Skeletal muscle satellite cell (primary cell): ENCODE data around the gene VAV2.

Experiments
- H3K27me3 ChIP-seq: 2 replicates; pipeline ENCODE4 v1.7.0; 2013; ENCODE audit warnings: low read length; ENCODE audit not compliant: control insufficient read depth, insufficient read depth
- H3K36me3 ChIP-seq: 2 replicates; pipeline ENCODE4 v1.7.0; 2013; ENCODE audit warnings: mild to moderate bottlenecking, control low read depth, low read length; ENCODE audit not compliant: insufficient read depth
- H3K4me1 ChIP-seq: 2 replicates; pipeline ENCODE4 v1.7.0; 2013; ENCODE audit warnings: low read length; ENCODE audit not compliant: control insufficient read depth, insufficient read depth
- H3K4me2 ChIP-seq: 2 replicates; pipeline ENCODE4 v1.7.0; 2013; ENCODE audit warnings: mild to moderate bottlenecking, low read length
- H3K4me3 ChIP-seq: 2 replicates; pipeline ENCODE4 v1.7.0; 2013; ENCODE audit warnings: low read length
- H3K9ac ChIP-seq: 2 replicates; pipeline ENCODE4 v1.7.0; 2013; ENCODE audit warnings: mild to moderate bottlenecking, low read depth, low read length, moderate library complexity
- H3K9me3 ChIP-seq: replicated peaks from 2 replicates; pipeline ENCODE4 v1.7.0; 2013; ENCODE audit warnings: mild to moderate bottlenecking, control low read depth, low read length

VAV2 gene

GRCh38 chr9:133806623-133807010 lies 185.5 kb downstream of the VAV2 start:
- H3K27me3 ChIP-seq = no peaks in the 10 kb centered on the region
- no peak overlapping the region for H3K4me2 ChIP-seq
- H3K9me3 ChIP-seq = no peaks in the 10 kb centered on the region
- peaks cover 4% of the 10 kb centered on the region for H3K4me1 ChIP-seq
- H3K9ac ChIP-seq = no peak overlapping the region
- no peak overlapping the region for H3K4me3 ChIP-seq
- peaks cover 22% of the 10 kb centered on the region for H3K36me3 ChIP-seq

- no peaks in the 10 kb centered on the region for H3K27me3 ChIP-seq
- H3K36me3 ChIP-seq = peaks cover 25% of the 10 kb centered on the region
- peaks cover 4% of the 10 kb centered on the region for H3K4me1 ChIP-seq
- no peak overlapping the region for H3K4me2 ChIP-seq
- no peaks in the 10 kb centered on the region for H3K9me3 ChIP-seq
- H3K9ac ChIP-seq = no peak overlapping the region
- no peak overlapping the region for H3K4me3 ChIP-seq
Measured at GRCh38 chr9:133805876-133806622, 186.1 kb downstream of the VAV2 start.

- Histone ChIP-seq H3K9ac (no peak overlapping the region), H3K4me3 (no peak overlapping the region), H3K36me3 (peaks cover 20% of the 10 kb centered on the region), H3K27me3 (no peaks in the 10 kb centered on the region), H3K4me2 (no peak overlapping the region), H3K4me1 (peaks cover 4% of the 10 kb centered on the region), H3K9me3 (no peaks in the 10 kb centered on the region)
Measured at GRCh38 chr9:133804199-133804598, 187.9 kb downstream of the VAV2 start.

- H3K9me3 ChIP-seq = no peaks in the 10 kb centered on the region
Measured at GRCh38 chr9:133803745-133804144, 188.4 kb downstream of the VAV2 start.

GRCh38 chr9:133803028-133803585 lies 189.0 kb downstream of the VAV2 start:
- Histone ChIP-seq H3K36me3 (peaks cover 9% of the 10 kb centered on the region), H3K9ac (no peak overlapping the region), H3K4me2 (no peak overlapping the region), H3K4me3 (no peak overlapping the region), H3K9me3 (no peaks in the 10 kb centered on the region), H3K27me3 (no peaks in the 10 kb centered on the region), H3K4me1 (peaks cover 4% of the 10 kb centered on the region)

More at GRCh38 chr9:133803745-133804144, 188.4 kb downstream of the VAV2 start:
- no peak overlapping the region for H3K4me2 ChIP-seq
- peaks cover 4% of the 10 kb centered on the region for H3K4me1 ChIP-seq
- H3K27me3 ChIP-seq = no peaks in the 10 kb centered on the region
- no peak overlapping the region for H3K9ac ChIP-seq
- no peak overlapping the region for H3K4me3 ChIP-seq
- H3K36me3 ChIP-seq = peaks cover 16% of the 10 kb centered on the region

GRCh38 chr9:133801739-133802138 lies 190.4 kb downstream of the VAV2 start:
- Histone ChIP-seq H3K4me2 (no peak overlapping the region), H3K9me3 (no peaks in the 10 kb centered on the region), H3K4me1 (peaks cover 4% of the 10 kb centered on the region), H3K9ac (no peak overlapping the region), H3K36me3 (peaks cover 2% of the 10 kb centered on the region), H3K27me3 (no peaks in the 10 kb centered on the region), H3K4me3 (no peak overlapping the region)

GRCh38 chr9:133800266-133800665 lies 191.9 kb downstream of the VAV2 start:
- Histone ChIP-seq H3K9me3 (no peaks in the 10 kb centered on the region), H3K4me1 (peaks cover 4% of the 10 kb centered on the region), H3K9ac (no peak overlapping the region), H3K4me2 (no peak overlapping the region), H3K36me3 (peaks cover 7% of the 10 kb centered on the region), H3K27me3 (no peaks in the 10 kb centered on the region), H3K4me3 (no peak overlapping the region)

GRCh38 chr9:133799716-133800115 lies 192.4 kb downstream of the VAV2 start:
- Histone ChIP-seq H3K9me3 (no peaks in the 10 kb centered on the region), H3K4me1 (peaks cover 4% of the 10 kb centered on the region), H3K4me3 (no peak overlapping the region), H3K4me2 (no peak overlapping the region), H3K27me3 (no peaks in the 10 kb centered on the region), H3K9ac (no peak overlapping the region), H3K36me3 (peaks cover 13% of the 10 kb centered on the region)

- Histone ChIP-seq H3K9me3 (no peaks in the 10 kb centered on the region), H3K4me2 (no peak overlapping the region), H3K4me1 (peaks cover 4% of the 10 kb centered on the region), H3K9ac (no peak overlapping the region), H3K4me3 (no peak overlapping the region), H3K27me3 (no peaks in the 10 kb centered on the region), H3K36me3 (peaks cover 17% of the 10 kb centered on the region)
Measured at GRCh38 chr9:133799106-133799505, 193.0 kb downstream of the VAV2 start.

- H3K9ac ChIP-seq = no peak overlapping the region
- H3K36me3 ChIP-seq = peaks cover 20% of the 10 kb centered on the region
- H3K9me3 ChIP-seq = no peaks in the 10 kb centered on the region
- H3K4me3 ChIP-seq = no peak overlapping the region
- H3K27me3 ChIP-seq = no peaks in the 10 kb centered on the region
- H3K4me2 ChIP-seq = no peak overlapping the region
- H3K4me1 ChIP-seq = peaks cover 5% of the 10 kb centered on the region
Measured at GRCh38 chr9:133798160-133798559, 194.0 kb downstream of the VAV2 start.

- no peak overlapping the region for H3K4me2 ChIP-seq
- H3K9me3 ChIP-seq = no peaks in the 10 kb centered on the region
- H3K9ac ChIP-seq = no peak overlapping the region
- H3K27me3 ChIP-seq = no peaks in the 10 kb centered on the region
- peaks cover 6% of the 10 kb centered on the region for H3K4me1 ChIP-seq
- H3K4me3 ChIP-seq = no peak overlapping the region
- peaks cover 20% of the 10 kb centered on the region for H3K36me3 ChIP-seq
Measured at GRCh38 chr9:133797406-133798105, 194.6 kb downstream of the VAV2 start.
